Naive thymus-derived CD4-positive, alpha-beta T cell (primary cell): ENCODE measurements around the gene LEF1. TPM values are rescaled to one million over a fixed set of nuclear protein-coding genes. Genes with fewer than 3 reads are reported as not detected.

Source experiments
- ATAC-seq: fragments of 150-1000 bp; cut with Tn5 transposase; 2 replicates; pipeline ENCODE4 v1.10.0; 2021; ENCODE audit warnings: mild to moderate bottlenecking, moderate library complexity
- CTCF ChIA-PET: fragments of 350-600 bp; sonication (Branson Sonifier 250); formaldehyde crosslinking; loops from one replicate; lab custom pipeline; 2021; ENCODE audit warnings: antibody characterized with exemption; lab: Charles Lee
- POLR2A ChIA-PET: fragments of 350-600 bp; sonication (Branson Sonifier 250); formaldehyde crosslinking; loops from one replicate; lab custom pipeline; 2021; ENCODE audit warnings: antibody characterized with exemption, inconsistent platforms; lab: Charles Lee
- DNase-seq, 9 donors: peaks; one replicate each; pipeline versions ENCODE4 v3.0.0 to v3.0.0-alpha.2; 2020 to 2022; ENCODE audit warnings: mixed read lengths in 1 of 9
- H3K27ac ChIP-seq: one replicate; pipeline ENCODE4 v1.7.0; 2013; ENCODE audit warnings: mild to moderate bottlenecking, low read depth, low read length, moderate library complexity
- H3K27me3 ChIP-seq, 2 donors: one replicate each; pipeline ENCODE4 v1.7.0; 2013; ENCODE audit warnings: low read length in 2 of 2, mild to moderate bottlenecking in 2 of 2, moderate library complexity in 2 of 2; ENCODE audit not compliant: control insufficient read depth in 2 of 2, insufficient read depth in 2 of 2
- H3K36me3 ChIP-seq, 3 experiments: 1 replicate in 2 of 3; 2 replicates in 1 of 3; pipeline ENCODE4 v1.7.0; 2013; ENCODE audit warnings: low read length in 3 of 3, mild to moderate bottlenecking in 3 of 3, moderate library complexity in 1 of 3; ENCODE audit not compliant: insufficient read depth in 3 of 3, control insufficient read depth in 2 of 3
- H3K4me1 ChIP-seq, 2 donors: one replicate each; pipeline ENCODE4 v1.7.0; 2013; ENCODE audit warnings: low read length in 2 of 2, mild to moderate bottlenecking in 2 of 2, moderate library complexity in 1 of 2; ENCODE audit not compliant: control insufficient read depth in 2 of 2, insufficient read depth in 2 of 2
- H3K4me3 ChIP-seq: 2 replicates; pipeline ENCODE4 v1.7.0; 2013; ENCODE audit warnings: mild to moderate bottlenecking, low read length
- H3K9me3 ChIP-seq, 3 experiments: 1 replicate in 2 of 3; 2 replicates in 1 of 3; pipeline ENCODE4 v1.7.0; 2013; ENCODE audit warnings: low read length in 3 of 3; ENCODE audit not compliant: control insufficient read depth in 2 of 3
- H3K27ac Mint-ChIP-seq, 9 donors: one replicate each; pipeline ENCODE4 v1.8.0; 2020 to 2022; ENCODE audit warnings: mixed read lengths in 9 of 9, mild to moderate bottlenecking in 8 of 9, moderate library complexity in 5 of 9, inconsistent platforms in 2 of 9
- H3K27me3 Mint-ChIP-seq, 5 donors: one replicate each; pipeline ENCODE4 v1.8.0; 2021 to 2022; ENCODE audit warnings: mixed read lengths in 5 of 5, mild to moderate bottlenecking in 1 of 5
- H3K36me3 Mint-ChIP-seq, 5 donors: one replicate each; pipeline ENCODE4 v1.8.0; 2020 to 2022; ENCODE audit warnings: mixed read lengths in 5 of 5, mild to moderate bottlenecking in 3 of 5, inconsistent platforms in 1 of 5
- H3K4me1 Mint-ChIP-seq, 7 donors: one replicate each; pipeline ENCODE4 v1.8.0; 2020 to 2022; ENCODE audit warnings: mixed read lengths in 7 of 7, mild to moderate bottlenecking in 3 of 7, inconsistent platforms in 1 of 7
- H3K4me3 Mint-ChIP-seq, 10 donors: one replicate each; pipeline ENCODE4 v1.8.0; 2020 to 2022; ENCODE audit warnings: mild to moderate bottlenecking in 10 of 10, mixed read lengths in 10 of 10, moderate library complexity in 6 of 10, inconsistent platforms in 2 of 10
- H3K9me3 Mint-ChIP-seq, 11 donors: one replicate each; pipeline ENCODE4 v1.8.0; 2020 to 2022; ENCODE audit warnings: mixed read lengths in 11 of 11, mild to moderate bottlenecking in 4 of 11, inconsistent platforms in 1 of 11, moderate library complexity in 1 of 11
- intact Hi-C, 2 donors: fragments of 100-400 bp; cut with micrococcal nuclease; formaldehyde crosslinking; loops; one replicate each; pipeline ENCODE4 v1.15.1; 2023
- polyA plus RNA-seq, 2 donors: library from polyadenylated mRNA; unstranded; fragments of 300-500 nt; fragmentation: Illumina TruSeq; gene quantifications; one replicate each; pipeline ENCODE4 v1.2.3, GENCODE V29; 2021
- total RNA-seq, 6 experiments: library from RNA in 5 of 6; stranded (reverse) in 5 of 6; gene quantifications; 1 replicate in 5 of 6; 2 replicates in 1 of 6; pipeline ENCODE4 v1.2.3 and lab custom pipeline; 2021 to 2026

Gene LEF1
- total and polyA plus RNA-seq, 7 experiments from 2014 or later = 270 to 928 (median 674) TPM

- H3K9me3 ChIP-seq = no peaks in the 10 kb centered on the region
- H3K36me3 ChIP-seq = peaks cover 0 to 9% (median 0%) of the 10 kb centered on the region in 3 experiments
- H3K27me3 Mint-ChIP-seq = no peaks in the 10 kb centered on the region
- H3K9me3 Mint-ChIP-seq = no peaks in the 10 kb centered on the region
- H3K4me3 ChIP-seq = peak overlapping the region; percentile 23
- H3K27ac Mint-ChIP-seq = peak overlapping the region; percentile 84 to 98 (median 90)
- POLR2A ChIA-PET = interaction anchor here (0.8 to 24.0 kb wide), 13 partner anchors 9 to 86 kb away, joined by 3 to 400 read pairs (median 8); partner anchors contain the start of gene LEF1
- H3K4me1 Mint-ChIP-seq = peaks cover 65 to 100% (median 97%) of the 10 kb centered on the region in 7 donors
- peak overlapping the region; percentile 80 for H3K27ac ChIP-seq
- no peak for DNase-seq
- H3K36me3 Mint-ChIP-seq = peaks cover 0 to 47% (median 34%) of the 10 kb centered on the region in 5 donors
- peaks cover 64 to 97% of the 10 kb centered on the region in 2 donors for H3K4me1 ChIP-seq
- no peaks in the 10 kb centered on the region for H3K27me3 ChIP-seq
- ATAC-seq = no peak
- H3K4me3 Mint-ChIP-seq = peak overlapping the region; percentile 61 to 89 (median 78)
- CTCF ChIA-PET = interaction anchor here (0.6 to 1.8 kb wide), 6 partner anchors 9 to 46 kb away, joined by 3 to 4 read pairs (median 4); no protein-coding TSS in a partner anchor
- intact Hi-C loops = loop anchor here in 1 of 2 donors (1.0 to 5.0 kb wide), 4 partner anchors 24 to 315 kb away; no protein-coding TSS in a partner anchor
These were observed 51.1 kb downstream of the LEF1 start for GRCh38 chr4:108117418-108118182.

GRCh38 chr4:108116423-108117168 lies 52.1 kb downstream of the LEF1 start:
- H3K27me3 Mint-ChIP-seq = no peaks in the 10 kb centered on the region

GRCh38 chr4:108115168-108115526 lies 53.6 kb downstream of the LEF1 start:
- Mint-ChIP-seq H3K36me3 (peaks cover 10 to 54% (median 38%) of the 10 kb centered on the region in 5 donors), H3K27me3 (no peaks in the 10 kb centered on the region), H3K4me1 (peaks cover 67 to 100% (median 97%) of the 10 kb centered on the region in 7 donors), H3K9me3 (no peaks in the 10 kb centered on the region), H3K27ac (peak overlapping the region; percentile 84 to 98 (median 90)), H3K4me3 (peak overlapping the region; percentile 69 to 89 (median 80))
- Histone ChIP-seq H3K4me1 (peaks cover 82 to 97% of the 10 kb centered on the region in 2 donors), H3K4me3 (peak overlapping the region; percentile 10), H3K27me3 (no peaks in the 10 kb centered on the region), H3K36me3 (peaks cover 0 to 9% (median 7%) of the 10 kb centered on the region in 3 experiments), H3K27ac (peak overlapping the region; percentile 80), H3K9me3 (no peaks in the 10 kb centered on the region)
- ChIA-PET CTCF (interaction anchor here (0.6 to 1.6 kb wide), 7 partner anchors 24 to 397 kb away, joined by 3 to 5 read pairs (median 4); no protein-coding TSS in a partner anchor), POLR2A (interaction anchor here (0.6 to 24.0 kb wide), 18 partner anchors 8 to 353 kb away, joined by 3 to 400 read pairs (median 10); partner anchors contain the start of gene LEF1)
- intact Hi-C loops = loop anchor here in 1 of 2 donors (5.0 kb wide), 1 partner anchor 317 kb away; no protein-coding TSS in a partner anchor
- no peak for DNase-seq
- ATAC-seq = no peak

More at GRCh38 chr4:108116423-108117168, 52.1 kb downstream of the LEF1 start:
- CTCF ChIA-PET = interaction anchor here (0.9 to 1.8 kb wide), 5 partner anchors 8 to 45 kb away, joined by 3 to 4 read pairs (median 4); no protein-coding TSS in a partner anchor
- POLR2A ChIA-PET = interaction anchor here (0.5 to 24.0 kb wide), 19 partner anchors 7 to 503 kb away, joined by 3 to 400 read pairs (median 10); partner anchors contain the start of genes LEF1 and RPL34
- H3K9me3 Mint-ChIP-seq = no peaks in the 10 kb centered on the region
- intact Hi-C loops = loop anchor here (1.0 to 5.0 kb wide), 3 partner anchors 8 to 316 kb away; no protein-coding TSS in a partner anchor
- Histone ChIP-seq H3K9me3 (no peaks in the 10 kb centered on the region), H3K4me1 (peaks cover 72 to 97% of the 10 kb centered on the region in 2 donors), H3K27ac (peak overlapping the region; percentile 80), H3K27me3 (no peaks in the 10 kb centered on the region), H3K4me3 (peak overlapping the region; percentile 19), H3K36me3 (peaks cover 0 to 9% (median 7%) of the 10 kb centered on the region in 3 experiments)
- peak overlapping the region; percentile 84 to 98 (median 90) for H3K27ac Mint-ChIP-seq
- ATAC-seq (peak; percentile 44), DNase-seq (peak in 1 of 9 donors; percentile 48)
- H3K4me1 Mint-ChIP-seq = peaks cover 67 to 100% (median 97%) of the 10 kb centered on the region in 7 donors
- peak overlapping the region; percentile 69 to 89 (median 78) for H3K4me3 Mint-ChIP-seq
- peaks cover 0 to 51% (median 29%) of the 10 kb centered on the region in 5 donors for H3K36me3 Mint-ChIP-seq

GRCh38 chr4:108114503-108114902 lies 54.2 kb downstream of the LEF1 start:
- H3K27ac Mint-ChIP-seq = peak overlapping the region; percentile 84 to 98 (median 90)
- H3K4me3 ChIP-seq = peak overlapping the region; percentile 10
- H3K4me1 Mint-ChIP-seq = peaks cover 71 to 100% (median 100%) of the 10 kb centered on the region in 7 donors
- no peaks in the 10 kb centered on the region for H3K27me3 Mint-ChIP-seq
- H3K36me3 ChIP-seq = peaks cover 0 to 9% (median 7%) of the 10 kb centered on the region in 3 experiments
- intact Hi-C loops = loop anchor here (5.0 kb wide), 2 partner anchors 42 to 368 kb away; no protein-coding TSS in a partner anchor
- ATAC-seq (no peak), DNase-seq (peak in 1 of 9 donors; percentile 42)
- H3K27me3 ChIP-seq = no peaks in the 10 kb centered on the region
- H3K4me1 ChIP-seq = peaks cover 85 to 99% of the 10 kb centered on the region in 2 donors
- peaks cover 10 to 60% (median 43%) of the 10 kb centered on the region in 5 donors for H3K36me3 Mint-ChIP-seq
- POLR2A ChIA-PET = interaction anchor here (0.6 to 24.0 kb wide), 16 partner anchors 9 to 95 kb away, joined by 4 to 400 read pairs (median 10); partner anchors contain the start of gene LEF1
- H3K4me3 Mint-ChIP-seq = peak overlapping the region; percentile 69 to 89 (median 77)
- no peaks in the 10 kb centered on the region for H3K9me3 ChIP-seq
- H3K27ac ChIP-seq = peak overlapping the region; percentile 80
- CTCF ChIA-PET = interaction anchor here (0.9 to 1.6 kb wide), 7 partner anchors 18 to 457 kb away, joined by 3 to 4 read pairs (median 3); no protein-coding TSS in a partner anchor
- H3K9me3 Mint-ChIP-seq = no peaks in the 10 kb centered on the region

GRCh38 chr4:108113229-108113628 lies 55.5 kb downstream of the LEF1 start:
- no peaks in the 10 kb centered on the region for H3K9me3 ChIP-seq
- H3K4me1 ChIP-seq = peaks cover 86 to 100% of the 10 kb centered on the region in 2 donors
- H3K27ac Mint-ChIP-seq = peak overlapping the region; percentile 84 to 98 (median 90)
- peak overlapping the region; percentile 80 for H3K27ac ChIP-seq
- peak overlapping the region; percentile 12 for H3K4me3 ChIP-seq
- H3K4me1 Mint-ChIP-seq = peaks cover 74 to 100% (median 100%) of the 10 kb centered on the region in 7 donors
- peak; percentile 87 for ATAC-seq
- peaks cover 10 to 69% (median 38%) of the 10 kb centered on the region in 5 donors for H3K36me3 Mint-ChIP-seq
- intact Hi-C loops = loop anchor here (1.0 to 5.0 kb wide), 12 partner anchors 8 to 369 kb away; no protein-coding TSS in a partner anchor
- no peaks in the 10 kb centered on the region for H3K9me3 Mint-ChIP-seq
- ChIA-PET CTCF (interaction anchor here (0.6 to 1.4 kb wide), 8 partner anchors 16 to 83 kb away, joined by 3 to 4 read pairs (median 3); no protein-coding TSS in a partner anchor), POLR2A (interaction anchor here (0.6 to 24.0 kb wide), 22 partner anchors 8 to 333 kb away, joined by 3 to 400 read pairs (median 6); partner anchors contain the start of gene LEF1)
- H3K27me3 ChIP-seq = no peaks in the 10 kb centered on the region
- peak overlapping the region; percentile 38 to 89 (median 76) for H3K4me3 Mint-ChIP-seq
- H3K36me3 ChIP-seq = peaks cover 0 to 15% (median 13%) of the 10 kb centered on the region in 3 experiments
- DNase-seq = peak in 8 of 9 donors; percentile 51 to 86 (median 81)
- H3K27me3 Mint-ChIP-seq = no peaks in the 10 kb centered on the region
